Measurements from ENCODE around the gene SERPING1. TPM values are rescaled to one million over a fixed set of nuclear protein-coding genes. Genes with fewer than 3 reads are reported as not detected.

SERPING1 gene
- polyA plus RNA-seq, 1 donor (not counting 4 experiments of a cell fraction or from before 2014, with no cell fraction given) = 12.8 TPM

GRCh38 chr11:57635246-57635645 lies 37.8 kb downstream of the SERPING1 start:
- H3K9ac ChIP-seq (ENCODE audit: control insufficient read depth, extremely low read depth, insufficient read depth, low read length) = no peak overlapping the region
- peak; percentile 32 for FAIRE-seq
- H3K36me3 ChIP-seq (ENCODE audit: control insufficient read depth in 2 of 2, extremely low read depth in 1 of 2, insufficient read depth in 2 of 2, low read length in 2 of 2) = peaks cover 0 to under 1% of the 10 kb centered on the region in 2 experiments
- no peaks in the 10 kb centered on the region for H3K9me1 ChIP-seq (ENCODE audit: control insufficient read depth, extremely low read depth, insufficient read depth, low read length)
- no peak for DNase-seq (ENCODE audit: low read depth, low spot score)
- H4K20me1 ChIP-seq (ENCODE audit: control insufficient read depth, extremely low read depth, insufficient read depth, low read length) = peaks cover 3% of the 10 kb centered on the region
- H3K4me1 ChIP-seq (ENCODE audit: control insufficient read depth, extremely low read depth, insufficient read depth, low read length) = peaks cover 41% of the 10 kb centered on the region
- H3K9me3 ChIP-seq (ENCODE audit: control insufficient read depth, low read depth, low read length) = no peaks in the 10 kb centered on the region
- H3K79me2 ChIP-seq (ENCODE audit: control insufficient read depth, insufficient read depth, low read length) = peaks cover 23% of the 10 kb centered on the region
- H3K4me3 ChIP-seq (ENCODE audit: control insufficient read depth in 2 of 3, extremely low read depth in 1 of 3, insufficient read depth in 2 of 3, low read depth in 1 of 3, low read length in 3 of 3) = no peak overlapping the region
- no peaks in the 10 kb centered on the region for H3K27me3 ChIP-seq (ENCODE audit: control insufficient read depth, extremely low read depth, insufficient read depth, low read length)
- dilution Hi-C loops (cut with MboI; ENCODE audit: extremely low pct_ligation_motif_present, low sequenced_read_pairs) = no loop called here
- peak overlapping the region; percentile 25 for H3K4me2 ChIP-seq (ENCODE audit: control insufficient read depth, extremely low read depth, insufficient read depth, low read depth, low read length)
- no peak overlapping the region for H3K27ac ChIP-seq (ENCODE audit: control insufficient read depth, insufficient read depth, low read length)
- no peak overlapping the region for H2AFZ ChIP-seq (ENCODE audit: control insufficient read depth, low read length)
- TF ChIP-seq CTCF (optimal IDR thresholded peaks at IDR 0.05 in 1 of 3, IDR thresholded peaks at IDR 0.05 in 1 of 3, conservative IDR thresholded peaks at IDR 0.05 in 1 of 3; ENCODE audit: extremely low read depth in 1 of 3, insufficient read depth in 2 of 3, low read length in 3 of 3) (no peak), EZH2 (IDR thresholded peaks at IDR 0.05; ENCODE audit: low read length) (no peak)

GRCh38 chr11:57637626-57638004 lies 40.1 kb downstream of the SERPING1 start:
- peaks cover 14% of the 10 kb centered on the region for H4K20me1 ChIP-seq (ENCODE audit: control insufficient read depth, extremely low read depth, insufficient read depth, low read length)
- H3K9ac ChIP-seq (ENCODE audit: control insufficient read depth, extremely low read depth, insufficient read depth, low read length) = peak overlapping the region; percentile 89
- TF ChIP-seq EZH2 (IDR thresholded peaks at IDR 0.05; ENCODE audit: low read length) (no peak), CTCF (optimal IDR thresholded peaks at IDR 0.05 in 1 of 3, IDR thresholded peaks at IDR 0.05 in 1 of 3, conservative IDR thresholded peaks at IDR 0.05 in 1 of 3; ENCODE audit: extremely low read depth in 1 of 3, insufficient read depth in 2 of 3, low read length in 3 of 3) (no peak)
- peak overlapping the region; percentile 90 for H2AFZ ChIP-seq (ENCODE audit: control insufficient read depth, low read length)
- H3K9me3 ChIP-seq (ENCODE audit: control insufficient read depth, low read depth, low read length) = no peaks in the 10 kb centered on the region
- peaks cover 34% of the 10 kb centered on the region for H3K79me2 ChIP-seq (ENCODE audit: control insufficient read depth, insufficient read depth, low read length)
- peaks cover 49% of the 10 kb centered on the region for H3K4me1 ChIP-seq (ENCODE audit: control insufficient read depth, extremely low read depth, insufficient read depth, low read length)
- peak overlapping the region; percentile 76 for H3K27ac ChIP-seq (ENCODE audit: control insufficient read depth, insufficient read depth, low read length)
- peaks cover 4 to 13% of the 10 kb centered on the region in 2 experiments for H3K36me3 ChIP-seq (ENCODE audit: control insufficient read depth in 2 of 2, extremely low read depth in 1 of 2, insufficient read depth in 2 of 2, low read length in 2 of 2)
- H3K4me3 ChIP-seq (ENCODE audit: control insufficient read depth in 2 of 3, extremely low read depth in 1 of 3, insufficient read depth in 2 of 3, low read depth in 1 of 3, low read length in 3 of 3) = peak overlapping the region; percentile 93 to 94 (median 93)
- dilution Hi-C loops (cut with MboI; ENCODE audit: extremely low pct_ligation_motif_present, low sequenced_read_pairs) = no loop called here
- FAIRE-seq (no peak), DNase-seq (ENCODE audit: low read depth, low spot score) (no peak)
- no peaks in the 10 kb centered on the region for H3K27me3 ChIP-seq (ENCODE audit: control insufficient read depth, extremely low read depth, insufficient read depth, low read length)
- H3K4me2 ChIP-seq (ENCODE audit: control insufficient read depth, extremely low read depth, insufficient read depth, low read depth, low read length) = peak overlapping the region; percentile 62
- no peaks in the 10 kb centered on the region for H3K9me1 ChIP-seq (ENCODE audit: control insufficient read depth, extremely low read depth, insufficient read depth, low read length)

Data from keratinocyte (primary cell).